CD4-positive, alpha-beta T cell treated with Interleukin-10 for 1 hour (primary cell): Measurements from ENCODE around the gene ADAMTS2.
A peak's percentile ranks its signal among the peaks of the same experiment; 100 is the strongest.

Source experiments
- DNase-seq: peaks from one replicate; pipeline ENCODE4 v3.0.0-alpha.2; 2020

ADAMTS2 gene

GRCh38 chr5:179167871-179168451 is 177.3 kb downstream of the ADAMTS2 start:
- DNase-seq: no peak

- DNase-seq: peak; percentile 46
Observed at GRCh38 chr5:179166886-179167841, 178.1 kb downstream of the ADAMTS2 start.

- DNase-seq: no peak
Observed at GRCh38 chr5:179166171-179166885, 178.9 kb downstream of the ADAMTS2 start.

GRCh38 chr5:179165421-179166170 is 179.7 kb downstream of the ADAMTS2 start:
- DNase-seq: no peak

GRCh38 chr5:179164331-179165311 is 180.6 kb downstream of the ADAMTS2 start:
- DNase-seq: no peak

GRCh38 chr5:179163236-179164155 is 181.8 kb downstream of the ADAMTS2 start:
- DNase-seq: no peak

GRCh38 chr5:179162351-179163235 is 182.7 kb downstream of the ADAMTS2 start:
- no peak for DNase-seq

- DNase-seq: no peak
Observed at GRCh38 chr5:179161901-179162300, 183.4 kb downstream of the ADAMTS2 start.

GRCh38 chr5:179160584-179160983 is 184.7 kb downstream of the ADAMTS2 start:
- no peak for DNase-seq

GRCh38 chr5:179158556-179158955 is 186.7 kb downstream of the ADAMTS2 start:
- no peak for DNase-seq

- DNase-seq: no peak
Observed at GRCh38 chr5:179154991-179155955, 190.0 kb downstream of the ADAMTS2 start.

- no peak for DNase-seq
Observed at GRCh38 chr5:179154346-179154990, 190.8 kb downstream of the ADAMTS2 start.

- no peak for DNase-seq
Observed at GRCh38 chr5:179153921-179154345, 191.3 kb downstream of the ADAMTS2 start.

GRCh38 chr5:179153341-179153901 is 191.8 kb downstream of the ADAMTS2 start:
- no peak for DNase-seq

GRCh38 chr5:179152941-179153340 is 192.3 kb downstream of the ADAMTS2 start:
- DNase-seq: no peak

- no peak for DNase-seq
Observed at GRCh38 chr5:179152144-179152895, 192.9 kb downstream of the ADAMTS2 start.
